ENCODE measurements around the gene RBP4.

Gene RBP4

DNA sequence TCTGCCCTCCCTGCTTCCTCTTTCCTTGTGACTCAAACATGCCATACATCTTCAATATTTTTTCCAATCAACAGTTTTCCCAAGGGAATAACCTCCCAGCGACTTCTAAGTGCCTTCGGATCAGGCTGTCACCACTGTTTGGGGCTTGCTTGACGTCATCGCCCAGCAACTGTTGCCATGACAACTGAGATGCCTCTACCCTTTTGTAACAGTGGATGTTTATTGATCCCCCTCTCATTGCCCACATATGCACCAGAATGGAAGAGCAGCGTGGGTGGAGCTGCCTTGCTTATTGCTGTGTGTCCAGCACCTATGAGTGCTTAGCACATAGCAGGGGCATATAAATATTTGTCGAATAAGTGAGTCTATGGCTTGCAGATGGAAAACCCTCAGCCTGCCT, 20.2 kb downstream of the RBP4 start:
- no peak overlapping the region for H3K4me3 Mint-ChIP-seq
- ATAC-seq, result no peak
- H3K27me3 Mint-ChIP-seq, result peaks cover 27% of the 10 kb centered on the region
- H3K9me3 Mint-ChIP-seq, result peaks cover 9% of the 10 kb centered on the region
- H3K27ac Mint-ChIP-seq, result no peak overlapping the region
- no peaks in the 10 kb centered on the region for H3K4me1 Mint-ChIP-seq
- peaks cover 5% of the 10 kb centered on the region for H3K36me3 Mint-ChIP-seq

- Mint-ChIP-seq H3K36me3 (peaks cover 5% of the 10 kb centered on the region), H3K4me1 (no peaks in the 10 kb centered on the region), H3K27me3 (peaks cover 27% of the 10 kb centered on the region), H3K27ac (no peak overlapping the region), H3K4me3 (no peak overlapping the region), H3K9me3 (peaks cover 9% of the 10 kb centered on the region)
- ATAC-seq, result no peak
These were observed 20.9 kb downstream of the RBP4 start for GRCh38 chr10:93579985-93580711.

GRCh38 chr10:93579089-93579488, 21.9 kb downstream of the RBP4 start:
- Mint-ChIP-seq H3K4me1 (no peaks in the 10 kb centered on the region), H3K27me3 (peaks cover 28% of the 10 kb centered on the region), H3K36me3 (peaks cover 5% of the 10 kb centered on the region), H3K4me3 (no peak overlapping the region), H3K9me3 (peaks cover 9% of the 10 kb centered on the region), H3K27ac (no peak overlapping the region)
- ATAC-seq, result no peak

DNA sequence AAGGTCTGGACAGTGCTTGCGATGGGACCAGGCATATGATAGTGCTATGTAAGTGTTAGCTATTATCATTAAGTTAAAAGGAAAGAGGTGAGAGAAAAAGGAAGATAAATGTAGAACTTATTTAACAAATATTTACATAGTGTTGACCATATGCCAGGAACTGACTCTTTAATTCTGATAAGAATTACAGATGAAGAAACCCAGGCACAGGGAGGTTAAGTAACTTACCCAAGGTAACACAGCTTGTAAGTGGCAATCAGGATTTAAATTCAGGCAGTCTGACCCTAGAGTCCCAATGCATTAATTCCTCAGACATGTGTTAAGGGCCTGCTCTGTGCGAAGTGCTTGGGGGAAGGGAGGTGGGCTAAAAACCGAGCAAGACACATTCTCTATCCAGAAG, 23.5 kb downstream of the RBP4 start:
- Mint-ChIP-seq H3K27me3 (peaks cover 43% of the 10 kb centered on the region), H3K9me3 (peaks cover 9% of the 10 kb centered on the region), H3K36me3 (peaks cover 5% of the 10 kb centered on the region), H3K4me3 (no peak overlapping the region), H3K4me1 (peaks cover 6% of the 10 kb centered on the region), H3K27ac (no peak overlapping the region)
- ATAC-seq, result no peak

DNA sequence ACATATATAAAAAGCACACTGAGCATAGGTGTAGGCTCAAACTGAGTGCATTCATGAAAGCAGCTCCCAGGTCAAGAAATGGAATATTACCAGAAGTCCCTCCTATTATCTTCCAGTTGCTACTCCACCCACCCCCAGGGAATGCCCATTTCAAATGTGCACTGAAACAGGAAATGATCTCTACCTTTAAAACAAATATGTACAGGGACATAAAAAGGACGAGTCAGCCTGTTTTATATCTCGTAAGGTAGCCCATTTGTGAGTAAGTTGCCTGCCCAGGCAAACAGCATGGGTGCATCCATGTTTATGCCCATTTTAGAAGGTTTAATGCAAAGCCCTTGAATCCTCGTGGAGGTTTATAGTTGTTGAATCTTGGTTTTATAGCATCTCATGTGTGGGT, 24.1 kb downstream of the RBP4 start:
- peaks cover 6% of the 10 kb centered on the region for H3K4me1 Mint-ChIP-seq
- peaks cover 50% of the 10 kb centered on the region for H3K27me3 Mint-ChIP-seq
- peaks cover 5% of the 10 kb centered on the region for H3K36me3 Mint-ChIP-seq
- no peak overlapping the region for H3K4me3 Mint-ChIP-seq
- ATAC-seq, result no peak
- peaks cover 9% of the 10 kb centered on the region for H3K9me3 Mint-ChIP-seq
- H3K27ac Mint-ChIP-seq, result no peak overlapping the region

DNA sequence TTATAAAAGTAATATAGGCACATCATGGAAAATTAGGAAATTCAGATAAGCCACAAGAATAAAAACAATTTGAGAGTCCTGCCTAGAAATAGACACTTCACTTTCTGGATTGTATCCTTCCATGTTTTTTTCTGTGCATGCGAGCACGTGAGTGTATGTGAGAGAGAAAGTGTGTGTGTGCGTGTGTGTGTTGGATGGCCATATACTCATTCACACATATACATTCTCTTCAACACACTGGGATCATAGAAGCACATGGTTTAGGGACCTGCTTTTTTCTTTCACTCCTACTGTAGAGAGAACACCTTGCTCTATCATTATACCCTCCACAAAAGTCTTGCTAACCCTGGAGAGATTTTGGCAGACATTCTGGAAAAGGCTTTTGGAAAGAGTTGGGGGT, 27.1 kb downstream of the RBP4 start:
- H3K27ac Mint-ChIP-seq, result no peak overlapping the region
- no peaks in the 10 kb centered on the region for H3K9me3 Mint-ChIP-seq
- H3K27me3 Mint-ChIP-seq, result peaks cover 52% of the 10 kb centered on the region
- H3K36me3 Mint-ChIP-seq, result no peaks in the 10 kb centered on the region
- H3K4me3 Mint-ChIP-seq, result no peak overlapping the region
- no peak for ATAC-seq
- peaks cover 6% of the 10 kb centered on the region for H3K4me1 Mint-ChIP-seq

- no peak for ATAC-seq
- no peak overlapping the region for H3K4me3 Mint-ChIP-seq
- H3K27me3 Mint-ChIP-seq, result peaks cover 58% of the 10 kb centered on the region
- H3K9me3 Mint-ChIP-seq, result no peaks in the 10 kb centered on the region
- H3K36me3 Mint-ChIP-seq, result no peaks in the 10 kb centered on the region
- H3K27ac Mint-ChIP-seq, result no peak overlapping the region
- peaks cover 6% of the 10 kb centered on the region for H3K4me1 Mint-ChIP-seq
These were observed 27.8 kb downstream of the RBP4 start for GRCh38 chr10:93573051-93573909.

GRCh38 chr10:93572606-93573005, 28.4 kb downstream of the RBP4 start:
- Mint-ChIP-seq H3K27ac (no peak overlapping the region), H3K9me3 (no peaks in the 10 kb centered on the region), H3K4me3 (no peak overlapping the region)

DNA sequence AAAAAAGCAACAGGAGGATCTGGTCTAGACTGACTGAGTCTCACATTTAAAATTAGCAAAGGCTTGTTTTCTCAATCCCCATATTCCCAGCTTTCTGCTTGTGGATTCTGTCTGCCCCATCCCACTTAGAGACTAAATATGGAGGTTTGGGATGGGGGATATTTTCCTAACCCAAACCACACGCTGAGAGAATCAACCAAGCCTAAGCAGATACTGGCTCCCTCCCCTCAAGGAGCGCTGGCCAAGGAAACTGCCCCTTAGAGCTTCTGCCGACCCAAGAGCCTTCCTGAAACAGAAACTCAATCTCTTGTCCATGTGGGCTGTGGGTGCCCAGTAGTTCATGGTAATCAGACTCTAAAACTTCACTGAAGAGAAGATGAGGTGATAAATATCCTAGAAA, 30.7 kb downstream of the RBP4 start:
- no peaks in the 10 kb centered on the region for H3K36me3 Mint-ChIP-seq
- ATAC-seq, result no peak
- H3K4me3 Mint-ChIP-seq, result no peak overlapping the region
- H3K27ac Mint-ChIP-seq, result no peak overlapping the region
- peaks cover 16% of the 10 kb centered on the region for H3K4me1 Mint-ChIP-seq
- peaks cover 69% of the 10 kb centered on the region for H3K27me3 Mint-ChIP-seq
- no peaks in the 10 kb centered on the region for H3K9me3 Mint-ChIP-seq

More at GRCh38 chr10:93572606-93573005, 28.4 kb downstream of the RBP4 start:
- no peaks in the 10 kb centered on the region for H3K36me3 Mint-ChIP-seq
- peaks cover 6% of the 10 kb centered on the region for H3K4me1 Mint-ChIP-seq
- ATAC-seq, result no peak
- peaks cover 58% of the 10 kb centered on the region for H3K27me3 Mint-ChIP-seq

DNA sequence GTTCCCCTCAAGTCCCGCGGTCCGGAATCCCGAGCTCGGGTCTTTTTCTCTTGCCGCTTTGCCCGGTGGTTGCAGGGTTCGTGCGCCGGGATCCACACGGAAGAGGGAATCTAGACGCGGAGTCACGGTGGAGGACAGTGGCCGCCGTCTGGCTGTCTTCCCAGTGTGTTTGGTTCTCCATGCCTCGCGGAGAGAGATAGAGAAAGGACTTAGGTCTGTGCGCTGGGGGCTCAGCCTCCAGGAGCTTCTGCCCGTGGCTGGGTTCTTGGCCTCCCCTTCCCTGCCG, 33.0 kb downstream of the RBP4 start:
- no peak overlapping the region for H3K27ac Mint-ChIP-seq
- H3K27me3 Mint-ChIP-seq, result peaks cover 67% of the 10 kb centered on the region
- peaks cover 9% of the 10 kb centered on the region for H3K4me1 Mint-ChIP-seq
- no peak for ATAC-seq
- no peaks in the 10 kb centered on the region for H3K36me3 Mint-ChIP-seq
- no peaks in the 10 kb centered on the region for H3K9me3 Mint-ChIP-seq
- H3K4me3 Mint-ChIP-seq, result no peak overlapping the region

DNA sequence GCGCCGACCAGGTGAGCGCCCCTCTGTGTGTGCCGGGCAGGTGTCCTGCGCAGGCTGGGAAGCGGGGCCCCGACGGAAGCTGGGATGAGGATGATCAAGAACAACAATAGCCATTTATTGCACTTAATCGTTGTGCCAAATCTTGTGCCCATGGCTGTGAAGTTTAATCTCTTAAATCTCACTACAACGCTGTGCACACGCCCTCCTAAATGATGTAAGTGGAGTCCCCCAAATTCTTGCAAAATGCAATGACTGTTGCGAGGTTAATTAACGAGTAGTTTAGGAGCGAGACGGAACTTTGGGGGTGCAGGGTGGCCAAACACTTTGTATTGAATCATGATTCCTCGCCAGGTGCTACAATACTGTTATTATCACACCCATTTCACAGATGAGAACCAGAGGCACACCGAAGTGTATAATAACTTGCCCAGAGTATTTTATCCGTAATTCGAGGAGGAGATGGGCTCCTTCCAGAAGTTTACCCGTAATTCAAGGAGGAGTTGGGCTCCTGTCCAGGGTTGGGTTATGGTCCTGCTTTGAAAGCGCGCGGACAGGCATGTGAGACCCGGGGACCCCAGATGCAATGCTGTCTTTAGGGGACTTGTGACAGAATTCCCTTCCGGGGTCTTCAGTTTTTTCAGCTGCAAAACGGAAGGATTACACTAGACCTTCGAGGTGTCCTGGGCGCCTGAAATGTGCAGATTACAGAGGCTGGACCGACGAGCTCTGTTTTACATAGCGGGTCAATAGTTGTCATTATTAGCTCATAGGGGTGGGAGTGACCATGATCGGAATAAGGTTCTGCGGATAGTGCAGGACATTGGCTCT, 33.5 kb downstream of the RBP4 start:
- Mint-ChIP-seq H3K27ac (no peak overlapping the region), H3K36me3 (no peaks in the 10 kb centered on the region), H3K4me1 (peaks cover 9% of the 10 kb centered on the region), H3K9me3 (no peaks in the 10 kb centered on the region), H3K4me3 (peak overlapping the region; percentile 6), H3K27me3 (peaks cover 61% of the 10 kb centered on the region)
- ATAC-seq, result no peak

DNA sequence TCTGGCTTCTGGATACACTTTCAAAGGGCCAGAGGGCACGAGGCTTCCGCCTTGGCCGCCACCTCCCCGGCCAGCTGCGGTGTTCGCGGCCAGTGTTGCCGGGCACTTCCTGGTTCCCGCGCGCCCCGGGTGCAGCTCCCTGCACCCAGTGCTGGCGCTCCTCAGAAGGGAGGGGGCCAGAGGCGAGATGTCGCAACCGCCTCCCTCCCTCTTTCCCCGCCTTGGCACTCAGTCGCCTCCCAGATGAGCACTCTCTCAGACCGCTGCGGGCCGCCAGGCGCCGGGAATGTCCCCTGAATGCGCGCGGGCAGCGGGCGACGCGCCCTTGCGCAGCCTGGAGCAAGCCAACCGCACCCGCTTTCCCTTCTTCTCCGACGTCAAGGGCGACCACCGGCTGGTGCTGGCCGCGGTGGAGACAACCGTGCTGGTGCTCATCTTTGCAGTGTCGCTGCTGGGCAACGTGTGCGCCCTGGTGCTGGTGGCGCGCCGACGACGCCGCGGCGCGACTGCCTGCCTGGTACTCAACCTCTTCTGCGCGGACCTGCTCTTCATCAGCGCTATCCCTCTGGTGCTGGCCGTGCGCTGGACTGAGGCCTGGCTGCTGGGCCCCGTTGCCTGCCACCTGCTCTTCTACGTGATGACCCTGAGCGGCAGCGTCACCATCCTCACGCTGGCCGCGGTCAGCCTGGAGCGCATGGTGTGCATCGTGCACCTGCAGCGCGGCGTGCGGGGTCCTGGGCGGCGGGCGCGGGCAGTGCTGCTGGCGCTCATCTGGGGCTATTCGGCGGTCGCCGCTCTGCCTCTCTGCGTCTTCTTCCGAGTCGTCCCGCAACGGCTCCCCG, 34.4 kb downstream of the RBP4 start, which contains the start of gene FFAR4:
Gene FFAR4, plus strand, starts transcription at position 231 of the 842 bp plus-strand sequence. Its CDS starts 56 bp downstream, at position 287.
- Mint-ChIP-seq H3K36me3 (no peaks in the 10 kb centered on the region), H3K4me1 (peaks cover 9% of the 10 kb centered on the region), H3K27ac (no peak within 1 kb of the TSS), H3K4me3 (peak within 1 kb of the TSS; percentile 6), H3K9me3 (no peaks in the 10 kb centered on the region), H3K27me3 (peaks cover 59% of the 10 kb centered on the region)
- no peak for ATAC-seq

DNA sequence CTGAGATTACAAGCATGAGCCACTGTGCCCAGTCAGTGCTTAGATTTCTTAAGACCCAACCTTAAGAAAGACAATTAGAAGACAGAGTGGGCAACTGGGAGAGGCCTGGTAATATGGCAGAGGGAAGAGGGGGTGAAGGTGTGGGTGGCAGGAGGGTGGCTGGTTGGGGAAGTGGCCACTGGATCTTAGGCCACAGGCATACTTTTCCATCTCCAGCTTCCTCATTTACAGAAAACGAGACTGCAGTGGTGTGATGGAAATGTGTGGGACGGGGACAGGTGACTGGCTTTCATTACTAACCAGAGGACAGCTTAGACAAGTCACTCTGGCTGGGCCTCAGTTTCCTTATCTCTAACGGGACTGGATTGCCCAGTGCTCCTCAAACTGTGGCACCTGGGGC, 35.6 kb downstream of the RBP4 start:
- peaks cover 9% of the 10 kb centered on the region for H3K4me1 Mint-ChIP-seq
- H3K9me3 Mint-ChIP-seq, result no peaks in the 10 kb centered on the region
- no peaks in the 10 kb centered on the region for H3K36me3 Mint-ChIP-seq
- no peak overlapping the region for H3K4me3 Mint-ChIP-seq
- ATAC-seq, result no peak
- peaks cover 61% of the 10 kb centered on the region for H3K27me3 Mint-ChIP-seq
- H3K27ac Mint-ChIP-seq, result no peak overlapping the region

DNA sequence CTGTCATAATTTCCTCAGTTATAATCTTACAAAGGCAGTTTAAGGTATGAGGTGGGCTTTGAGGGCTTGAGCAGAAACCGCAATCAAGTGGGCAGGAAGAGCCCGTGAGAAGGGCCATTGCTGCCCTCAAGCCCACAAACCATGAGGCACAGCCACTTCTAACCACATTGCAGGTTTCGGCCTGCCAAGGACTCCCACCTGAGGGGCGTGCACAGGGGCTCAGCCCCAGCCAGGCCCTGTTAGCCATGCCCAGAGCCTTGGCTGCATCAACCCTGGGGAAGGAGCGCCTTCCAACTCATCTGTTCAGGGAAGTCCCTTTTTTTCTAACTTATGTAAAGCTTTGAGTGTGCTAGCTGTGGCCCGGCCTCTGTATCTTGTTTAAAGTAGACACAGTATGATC, 40.5 kb downstream of the RBP4 start:
- H3K9me3 Mint-ChIP-seq, result no peaks in the 10 kb centered on the region
- H3K4me3 Mint-ChIP-seq, result no peak overlapping the region
- no peak for ATAC-seq
- H3K4me1 Mint-ChIP-seq, result no peaks in the 10 kb centered on the region
- H3K27ac Mint-ChIP-seq, result no peak overlapping the region
- peaks cover 34% of the 10 kb centered on the region for H3K27me3 Mint-ChIP-seq
- no peaks in the 10 kb centered on the region for H3K36me3 Mint-ChIP-seq

Measured in stimulated activated memory B cell treated with anti-CD40 and anti-IgM and Interleukin-4, amounts not matched to agents 10 μg/mL and 1 μg/mL and 100 μg/mL, for 72 hours (primary cell).